Naive B cell (primary cell): ENCODE data around the gene LEAP2. TPM values are rescaled to one million over a fixed set of nuclear protein-coding genes. Genes with fewer than 3 reads are reported as not detected.

Experiments used
- ATAC-seq, 2 donors: fragments of 150-1000 bp; cut with Tn5 transposase; 2 replicates each; pipeline ENCODE4 v1.10.0; 2021; ENCODE audit warnings: low read depth in 2 of 2, mild to moderate bottlenecking in 2 of 2, moderate library complexity in 2 of 2
- DNase-seq: peaks from one replicate; pipeline ENCODE4 v3.0.0; 2022
- H3K27ac Mint-ChIP-seq, 6 donors: one replicate each; pipeline ENCODE4 v1.8.0; 2020 to 2022; ENCODE audit warnings: mild to moderate bottlenecking in 6 of 6, mixed read lengths in 6 of 6, moderate library complexity in 5 of 6, inconsistent platforms in 2 of 6
- H3K27me3 Mint-ChIP-seq, 3 donors: one replicate each; pipeline ENCODE4 v1.8.0; 2021 to 2022; ENCODE audit warnings: mixed read lengths in 3 of 3, mild to moderate bottlenecking in 1 of 3
- H3K36me3 Mint-ChIP-seq, 2 donors: one replicate each; pipeline ENCODE4 v1.8.0; 2020 to 2022; ENCODE audit warnings: mixed read lengths in 2 of 2, inconsistent platforms in 1 of 2, mild to moderate bottlenecking in 1 of 2
- H3K4me1 Mint-ChIP-seq, 3 donors: one replicate each; pipeline ENCODE4 v1.8.0; 2020 to 2022; ENCODE audit warnings: mixed read lengths in 3 of 3, inconsistent platforms in 1 of 3, mild to moderate bottlenecking in 1 of 3, moderate library complexity in 1 of 3
- H3K4me3 Mint-ChIP-seq, 8 donors: one replicate each; pipeline ENCODE4 v1.8.0; 2020 to 2022; ENCODE audit warnings: mild to moderate bottlenecking in 8 of 8, mixed read lengths in 8 of 8, moderate library complexity in 8 of 8, inconsistent platforms in 2 of 8
- H3K9me3 Mint-ChIP-seq, 7 donors: one replicate each; pipeline ENCODE4 v1.8.0; 2020 to 2022; ENCODE audit warnings: mixed read lengths in 7 of 7, mild to moderate bottlenecking in 5 of 7, inconsistent platforms in 2 of 7, moderate library complexity in 1 of 7
- polyA plus RNA-seq, 6 donors: library from polyadenylated mRNA; unstranded; fragments of 300-500 nt; fragmentation: Illumina TruSeq; gene quantifications; one replicate each; pipeline ENCODE4 v1.2.3, GENCODE V29; 2021; ENCODE audit warnings: low read depth in 6 of 6

Gene LEAP2
- polyA plus RNA-seq, 6 donors from 2014 or later = 1.6 to 3.2 (median 2.2) TPM

DNA sequence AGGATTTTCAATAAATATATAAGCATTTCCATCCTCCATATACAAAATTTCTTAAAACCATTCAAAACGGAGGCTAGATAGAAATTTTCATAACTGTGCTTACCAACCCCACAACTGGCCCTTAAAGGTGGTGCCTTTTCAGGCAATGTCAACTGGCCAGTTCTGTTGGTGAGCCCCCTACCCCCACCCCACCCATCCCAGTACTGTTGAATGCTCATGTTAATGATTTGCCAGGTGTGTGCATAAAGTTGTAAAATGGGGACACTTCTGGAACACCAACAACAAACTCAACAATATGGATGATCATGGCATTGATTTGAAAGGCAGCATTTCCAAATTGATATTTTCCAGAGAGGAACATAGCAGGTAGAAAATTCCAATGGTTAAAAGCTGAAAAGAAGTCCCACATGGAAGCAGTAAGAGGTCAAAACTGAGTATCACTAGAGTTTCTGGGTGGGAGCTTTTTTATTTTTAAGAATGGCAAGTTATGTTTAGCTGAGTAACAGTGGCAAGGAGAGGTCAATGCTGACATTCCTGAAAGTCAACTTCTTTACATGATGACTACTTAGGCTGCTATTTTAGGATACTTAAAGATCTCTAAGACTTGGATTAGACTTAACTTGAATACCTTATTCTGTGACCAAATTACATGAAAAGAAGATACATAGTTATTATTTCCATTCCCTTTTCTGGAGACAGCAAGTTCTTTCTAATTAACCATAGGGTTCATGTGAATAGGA, 2.7 kb downstream of the LEAP2 start:
- no peaks in the 10 kb centered on the region for H3K9me3 Mint-ChIP-seq
- no peak for ATAC-seq
- no peak for DNase-seq
- peak overlapping the region in 1 of 6 donors; percentile 27 for H3K27ac Mint-ChIP-seq
- no peaks in the 10 kb centered on the region for H3K4me1 Mint-ChIP-seq
- peaks cover 0 to 12% of the 10 kb centered on the region in 2 donors for H3K36me3 Mint-ChIP-seq
- no peak overlapping the region for H3K4me3 Mint-ChIP-seq
- H3K27me3 Mint-ChIP-seq = no peaks in the 10 kb centered on the region

- Mint-ChIP-seq H3K9me3 (no peaks in the 10 kb centered on the region), H3K27me3 (no peaks in the 10 kb centered on the region), H3K36me3 (peaks cover under 1 to 12% of the 10 kb centered on the region in 2 donors), H3K4me1 (no peaks in the 10 kb centered on the region), H3K4me3 (no peak overlapping the region), H3K27ac (no peak overlapping the region)
- DNase-seq (no peak), ATAC-seq (no peak)
These were observed 4.0 kb downstream of the LEAP2 start for GRCh38 chr5:132877466-132877865.

GRCh38 chr5:132877938-132878337, 4.5 kb downstream of the LEAP2 start:
- Mint-ChIP-seq H3K9me3 (no peaks in the 10 kb centered on the region), H3K36me3 (peaks cover 5 to 12% of the 10 kb centered on the region in 2 donors), H3K27ac (peak overlapping the region in 2 of 6 donors; percentile 28 to 54), H3K4me3 (no peak overlapping the region), H3K27me3 (no peaks in the 10 kb centered on the region), H3K4me1 (no peaks in the 10 kb centered on the region)
- ATAC-seq (no peak), DNase-seq (no peak)

DNA sequence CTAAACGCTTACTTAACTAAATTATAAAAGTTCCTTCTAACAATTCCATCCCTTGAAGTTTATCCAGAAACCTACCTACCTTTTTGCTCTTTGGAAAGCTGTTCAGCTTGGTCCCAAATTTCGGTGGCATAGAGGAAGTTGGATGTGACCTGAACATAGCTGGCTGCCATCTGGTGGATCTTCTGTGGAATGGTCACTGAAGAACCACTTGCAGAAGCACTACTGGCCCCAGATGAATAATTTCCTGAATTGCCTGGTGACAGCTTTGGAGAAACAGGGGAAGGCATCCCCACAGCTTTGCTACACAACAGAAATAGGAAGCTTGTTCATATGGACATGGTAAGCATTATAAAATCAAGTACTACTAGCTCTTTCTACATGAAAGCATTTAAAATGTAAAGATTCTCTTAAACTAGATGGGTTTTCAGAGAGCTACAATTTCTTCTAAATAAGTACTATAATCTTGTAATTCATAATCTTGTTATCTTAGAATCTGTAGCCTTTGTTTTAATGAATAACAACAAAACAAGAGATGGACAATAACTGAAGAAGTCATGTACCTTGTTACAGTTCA, 9.9 kb downstream of the LEAP2 start:
- Mint-ChIP-seq H3K27ac (peak overlapping the region in 2 of 6 donors; percentile 34 to 56), H3K27me3 (no peaks in the 10 kb centered on the region)
- peak; percentile 35 for DNase-seq

GRCh38 chr5:132884548-132884947, 11.1 kb downstream of the LEAP2 start:
- no peak overlapping the region for H3K4me3 Mint-ChIP-seq
- ATAC-seq (no peak), DNase-seq (no peak)
- peak overlapping the region in 1 of 6 donors; percentile 72 for H3K27ac Mint-ChIP-seq
- peaks cover 23 to 24% of the 10 kb centered on the region in 2 donors for H3K36me3 Mint-ChIP-seq
- no peaks in the 10 kb centered on the region for H3K9me3 Mint-ChIP-seq
- no peaks in the 10 kb centered on the region for H3K27me3 Mint-ChIP-seq
- H3K4me1 Mint-ChIP-seq = peaks cover 0 to 3% (median 0%) of the 10 kb centered on the region in 3 donors

More for the DNA sequence above, 9.9 kb downstream of the LEAP2 start:
- Mint-ChIP-seq H3K36me3 (peaks cover 24 to 27% of the 10 kb centered on the region in 2 donors), H3K4me3 (peak overlapping the region in 1 of 8 donors; percentile 59), H3K4me1 (peaks cover 0 to 3% (median 0%) of the 10 kb centered on the region in 3 donors), H3K9me3 (no peaks in the 10 kb centered on the region)
- ATAC-seq = peak; percentile 71 to 73

- Mint-ChIP-seq H3K9me3 (no peaks in the 10 kb centered on the region), H3K4me1 (peaks cover 0 to 3% (median 0%) of the 10 kb centered on the region in 3 donors), H3K36me3 (peaks cover 23 to 24% of the 10 kb centered on the region in 2 donors), H3K27ac (peak overlapping the region in 3 of 6 donors; percentile 24 to 52 (median 31)), H3K4me3 (no peak overlapping the region), H3K27me3 (no peaks in the 10 kb centered on the region)
- peak; percentile 56 to 65 for ATAC-seq
- DNase-seq = no peak
These were observed 12.8 kb downstream of the LEAP2 start for GRCh38 chr5:132886064-132886823.

DNA sequence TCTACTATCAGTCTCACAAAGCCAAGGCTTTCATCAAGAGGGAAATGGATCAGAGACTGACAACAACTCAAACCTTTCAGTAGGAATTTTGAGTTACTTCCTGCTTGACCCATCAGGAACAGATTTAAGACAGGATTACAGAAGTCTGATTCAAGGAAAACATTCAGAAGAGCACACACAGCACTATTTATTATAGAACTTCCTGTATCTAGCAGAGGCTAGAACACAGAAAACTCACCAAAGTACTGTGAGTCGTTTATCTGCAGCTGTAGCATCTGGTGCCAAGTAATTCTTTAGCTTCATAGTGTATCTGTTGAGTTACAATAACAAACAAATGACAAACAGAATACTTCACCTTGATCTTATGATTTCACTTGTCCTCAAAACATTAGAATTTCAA, 13.8 kb downstream of the LEAP2 start:
- DNase-seq (no peak), ATAC-seq (no peak)
- Mint-ChIP-seq H3K27me3 (no peaks in the 10 kb centered on the region), H3K9me3 (no peaks in the 10 kb centered on the region), H3K4me3 (no peak overlapping the region), H3K27ac (no peak overlapping the region), H3K36me3 (peaks cover 23 to 30% of the 10 kb centered on the region in 2 donors), H3K4me1 (peaks cover 0 to 3% (median 0%) of the 10 kb centered on the region in 3 donors)

DNA sequence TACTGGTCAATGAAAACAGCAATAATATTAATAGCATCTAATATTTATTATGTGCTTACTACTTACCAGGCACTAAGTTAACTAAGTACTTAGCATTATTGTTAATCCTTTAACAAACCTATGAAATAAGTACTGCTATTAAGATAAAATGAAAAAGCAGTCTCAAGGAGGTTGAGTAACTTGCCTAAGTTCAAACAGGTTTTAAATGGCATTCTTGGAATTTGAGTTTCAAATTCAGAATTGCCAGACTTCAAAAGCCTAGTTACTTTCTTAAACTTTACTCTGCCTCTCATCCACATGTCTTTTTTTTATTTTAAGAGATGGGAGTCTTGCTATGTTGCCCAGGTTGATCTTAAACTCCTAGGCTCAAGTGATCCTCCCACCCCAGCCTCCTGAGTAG, 16.0 kb downstream of the LEAP2 start:
- Mint-ChIP-seq H3K4me3 (no peak overlapping the region), H3K36me3 (peaks cover 23 to 25% of the 10 kb centered on the region in 2 donors), H3K4me1 (no peaks in the 10 kb centered on the region), H3K9me3 (no peaks in the 10 kb centered on the region), H3K27ac (peak overlapping the region in 3 of 6 donors; percentile 65 to 93 (median 83)), H3K27me3 (no peaks in the 10 kb centered on the region)
- DNase-seq (no peak), ATAC-seq (no peak)

DNA sequence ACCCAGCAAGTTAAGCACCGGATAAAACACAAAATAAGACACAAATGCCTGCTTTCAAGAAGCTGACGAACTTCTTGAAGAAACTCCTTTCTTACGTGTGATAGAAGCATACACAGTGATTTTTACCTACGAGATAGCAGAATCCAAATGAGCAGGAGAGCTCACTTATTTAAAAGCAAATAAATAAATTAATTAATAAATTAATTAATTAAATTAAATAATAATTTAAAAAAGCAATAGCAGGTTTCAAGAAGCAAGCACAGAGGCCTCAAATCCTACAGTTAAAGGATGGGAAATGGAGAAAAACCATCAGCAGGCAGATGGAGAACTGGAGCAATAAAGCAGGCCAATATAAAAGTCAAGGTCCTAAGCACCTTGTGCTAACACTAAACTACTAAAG, 17.3 kb downstream of the LEAP2 start:
- Mint-ChIP-seq H3K4me1 (no peaks in the 10 kb centered on the region), H3K36me3 (peaks cover 24 to 31% of the 10 kb centered on the region in 2 donors), H3K4me3 (no peak overlapping the region), H3K27me3 (no peaks in the 10 kb centered on the region), H3K27ac (no peak overlapping the region), H3K9me3 (no peaks in the 10 kb centered on the region)
- ATAC-seq = no peak
- no peak for DNase-seq

DNA sequence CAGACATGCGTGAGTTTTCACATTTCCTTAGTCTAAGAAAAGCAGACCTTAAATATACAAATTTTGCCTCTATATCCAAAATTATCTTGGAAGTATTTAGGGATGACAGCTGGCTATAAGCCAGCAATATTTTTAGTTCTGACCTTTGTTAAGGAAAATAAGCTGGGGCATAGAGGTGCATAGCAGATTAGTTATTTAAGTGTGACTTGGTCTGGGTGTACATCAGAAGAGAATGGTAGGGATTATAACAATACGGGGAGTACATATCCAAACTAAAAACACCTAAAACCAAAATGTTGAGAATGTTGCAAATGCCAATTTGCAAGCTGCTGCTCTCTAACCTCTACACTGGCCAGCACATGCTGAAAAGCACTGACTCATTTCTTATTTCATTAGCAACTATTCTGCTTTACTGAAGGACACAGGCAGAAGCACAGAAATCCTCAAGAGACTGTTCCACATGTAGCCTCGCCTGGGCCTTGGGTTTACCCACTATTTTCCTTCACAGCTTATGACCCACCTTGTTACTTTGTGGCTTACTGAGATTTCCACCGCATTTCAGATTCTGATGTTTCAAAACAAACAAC, 22.3 kb downstream of the LEAP2 start:
- peaks cover 25 to 28% of the 10 kb centered on the region in 2 donors for H3K36me3 Mint-ChIP-seq

GRCh38 chr5:132896685-132897084, 23.2 kb downstream of the LEAP2 start:
- no peaks in the 10 kb centered on the region for H3K9me3 Mint-ChIP-seq

More for the DNA sequence above, 22.3 kb downstream of the LEAP2 start:
- no peaks in the 10 kb centered on the region for H3K27me3 Mint-ChIP-seq
- H3K4me1 Mint-ChIP-seq = peaks cover 0 to 6% (median 0%) of the 10 kb centered on the region in 3 donors
- DNase-seq (no peak), ATAC-seq (no peak)
- no peak overlapping the region for H3K4me3 Mint-ChIP-seq
- peak overlapping the region in 4 of 6 donors; percentile 28 to 86 (median 56) for H3K27ac Mint-ChIP-seq
- H3K9me3 Mint-ChIP-seq = no peaks in the 10 kb centered on the region

DNA sequence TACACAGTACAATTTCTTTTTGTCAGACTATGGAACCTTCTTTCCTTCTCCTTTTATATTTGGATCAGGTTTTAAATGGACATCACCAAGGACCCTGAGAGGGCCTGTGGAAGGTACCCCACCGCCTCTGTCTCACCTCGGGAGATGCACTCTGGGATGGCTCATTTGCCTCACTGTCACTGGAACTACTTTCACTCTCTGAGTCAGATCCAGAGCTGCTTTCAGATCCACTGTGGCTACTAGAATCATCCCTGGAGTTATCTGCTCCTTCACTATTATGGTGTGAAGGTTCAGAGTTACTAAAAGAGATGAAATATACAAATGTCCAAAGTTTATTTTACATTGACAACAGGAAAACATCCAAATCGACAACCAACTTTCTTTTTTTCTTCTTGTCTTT, 24.6 kb downstream of the LEAP2 start:
- no peak for ATAC-seq
- no peaks in the 10 kb centered on the region for H3K9me3 Mint-ChIP-seq
- no peaks in the 10 kb centered on the region for H3K27me3 Mint-ChIP-seq
- DNase-seq = no peak
- peaks cover 0 to 6% (median 0%) of the 10 kb centered on the region in 3 donors for H3K4me1 Mint-ChIP-seq
- no peak overlapping the region for H3K4me3 Mint-ChIP-seq
- H3K27ac Mint-ChIP-seq = no peak overlapping the region
- peaks cover 20 to 25% of the 10 kb centered on the region in 2 donors for H3K36me3 Mint-ChIP-seq

More at GRCh38 chr5:132896685-132897084, 23.2 kb downstream of the LEAP2 start:
- Mint-ChIP-seq H3K4me1 (peaks cover 0 to 6% (median 0%) of the 10 kb centered on the region in 3 donors), H3K27me3 (no peaks in the 10 kb centered on the region), H3K36me3 (peaks cover 25 to 28% of the 10 kb centered on the region in 2 donors), H3K4me3 (no peak overlapping the region), H3K27ac (peak overlapping the region in 3 of 6 donors; percentile 3 to 63 (median 19))
- no peak for DNase-seq
- no peak for ATAC-seq

DNA sequence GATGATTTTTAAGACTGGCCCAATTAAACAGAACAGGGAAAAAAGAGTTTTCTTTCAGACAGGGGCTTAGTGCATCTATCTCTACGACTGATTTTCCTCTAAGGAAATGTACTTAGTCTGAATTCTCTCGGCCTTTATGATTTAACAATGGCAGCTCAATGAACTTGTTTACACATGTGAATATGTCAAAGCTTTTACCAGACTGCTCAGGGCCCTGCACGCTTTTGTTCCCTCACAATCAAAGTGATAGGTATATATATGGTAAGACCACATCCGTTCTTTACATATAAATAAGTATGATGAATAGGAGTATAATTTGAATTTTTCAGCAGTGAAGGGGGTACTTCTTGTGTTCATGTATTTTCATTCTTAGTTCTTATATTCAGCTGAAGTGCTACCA, 27.6 kb downstream of the LEAP2 start:
- H3K27ac Mint-ChIP-seq = no peak overlapping the region
- H3K4me1 Mint-ChIP-seq = peaks cover 6 to 19% (median 11%) of the 10 kb centered on the region in 3 donors
- DNase-seq (no peak), ATAC-seq (no peak)
- no peak overlapping the region for H3K4me3 Mint-ChIP-seq
- no peaks in the 10 kb centered on the region for H3K27me3 Mint-ChIP-seq
- no peaks in the 10 kb centered on the region for H3K9me3 Mint-ChIP-seq
- peaks cover 12 to 19% of the 10 kb centered on the region in 2 donors for H3K36me3 Mint-ChIP-seq
